GM23338 (cell line): ENCODE measurements around the gene QRFP. TPM values are rescaled to one million over a fixed set of nuclear protein-coding genes. Genes with fewer than 3 reads are reported as not detected.

Source experiments
- ATAC-seq: fragments of 200-7000 bp; cut with Tn5 transposase; 3 replicates; pipeline ENCODE4 v1.9.1; 2020
- DNase-seq: peaks from one replicate; pipeline ENCODE4 v3.0.0-alpha.2; 2015; ENCODE audit warnings: low spot score
- H2AFZ ChIP-seq: fragments of 200-600 bp; sonication (generic); 2 replicates; pipeline ENCODE4 v1.8.0; 2016; ENCODE audit warnings: antibody characterized with exemption, mild to moderate bottlenecking, moderate library complexity
- H3F3A ChIP-seq: fragments of 200-600 bp; sonication (generic); replicated peaks from 2 replicates; pipeline ENCODE4 v1.8.0; 2017; ENCODE audit warnings: antibody characterized with exemption, mixed run types, low read depth
- H3K27ac ChIP-seq: fragments of 200-600 bp; sonication (generic); 2 replicates; pipeline ENCODE4 v1.6.1; 2016; ENCODE audit warnings: low read depth
- H3K27me3 ChIP-seq: fragments of 200-600 bp; sonication (generic); 2 replicates; pipeline ENCODE4 v1.8.0; 2016; ENCODE audit warnings: mild to moderate bottlenecking, mixed run types, moderate library complexity; ENCODE audit not compliant: insufficient read depth
- H3K36me3 ChIP-seq: fragments of 200-600 bp; sonication (generic); 2 replicates; pipeline ENCODE4 v1.8.0; 2016; ENCODE audit warnings: mild to moderate bottlenecking; ENCODE audit not compliant: insufficient read depth
- H3K4me1 ChIP-seq: fragments of 200-600 bp; sonication (generic); 2 replicates; pipeline ENCODE4 v1.8.0; 2016; ENCODE audit warnings: mild to moderate bottlenecking, moderate library complexity; ENCODE audit not compliant: insufficient read depth
- H3K4me2 ChIP-seq: fragments of 200-600 bp; sonication (generic); 2 replicates; pipeline ENCODE4 v1.7.1; 2017; ENCODE audit warnings: mixed run types
- H3K4me3 ChIP-seq: fragments of 200-600 bp; sonication (generic); 2 replicates; pipeline ENCODE4 v1.6.1; 2016; ENCODE audit warnings: mixed run types
- H3K79me2 ChIP-seq: fragments of 200-600 bp; sonication (generic); replicated peaks from 2 replicates; pipeline ENCODE4 v1.8.0; 2017; ENCODE audit warnings: mild to moderate bottlenecking; ENCODE audit not compliant: insufficient read depth
- H3K9me2 ChIP-seq: fragments of 200-600 bp; sonication (generic); 2 replicates; pipeline ENCODE4 v1.8.0; 2017; ENCODE audit not compliant: insufficient read depth
- H4K20me1 ChIP-seq: fragments of 200-600 bp; sonication (generic); replicated peaks from 2 replicates; pipeline ENCODE4 v1.8.0; 2017; ENCODE audit warnings: mild to moderate bottlenecking; ENCODE audit not compliant: insufficient read depth
- H3K27ac Mint-ChIP-seq: 2 replicates; pipeline ENCODE4 v1.8.0; 2020; ENCODE audit warnings: inconsistent platforms, mild to moderate bottlenecking, moderate library complexity, mixed read lengths
- H3K27me3 Mint-ChIP-seq: 3 replicates; pipeline ENCODE4 v1.8.0; 2022; ENCODE audit warnings: low read depth, mild to moderate bottlenecking, moderate library complexity, mixed read lengths, inconsistent platforms; ENCODE audit not compliant: insufficient read depth, poor library complexity
- H3K36me3 Mint-ChIP-seq: 3 replicates; pipeline ENCODE4 v1.8.0; 2021; ENCODE audit warnings: low read depth, mild to moderate bottlenecking, inconsistent platforms, moderate library complexity, mixed read lengths
- H3K4me1 Mint-ChIP-seq: 3 replicates; pipeline ENCODE4 v1.8.0; 2020; ENCODE audit warnings: mild to moderate bottlenecking, inconsistent platforms, mixed read lengths
- H3K4me3 Mint-ChIP-seq: 3 replicates; pipeline ENCODE4 v1.8.0; 2021; ENCODE audit warnings: moderate library complexity, mild to moderate bottlenecking, inconsistent platforms, mixed read lengths
- H3K9me3 Mint-ChIP-seq: 3 replicates; pipeline ENCODE4 v1.8.0; 2020; ENCODE audit warnings: moderate library complexity, mild to moderate bottlenecking, inconsistent platforms, mixed read lengths
- CREB1 ChIP-seq: fragments of 250-450 bp; sonication (Bioruptor Pico); IDR thresholded peaks from 2 replicates; pipeline ENCODE4 v1.5.0; 2020; ENCODE audit warnings: low read depth, mild to moderate bottlenecking, moderate library complexity
- CTCF ChIP-seq, 2 experiments: fragments of 200-600 bp in 1 of 2; sonication (generic) in 1 of 2; conservative IDR thresholded peaks; 2 replicates each; pipeline versions ENCODE4 v1.5.1 to v1.6.1; 2016 to 2017; ENCODE audit warnings: antibody characterized with exemption in 2 of 2, low read depth in 2 of 2, mild to moderate bottlenecking in 2 of 2, moderate library complexity in 1 of 2
- ETS1 ChIP-seq: IDR thresholded peaks from 2 replicates; pipeline ENCODE4 v1.6.1; 2016; ENCODE audit warnings: antibody characterized with exemption
- EZH2 ChIP-seq: fragments of 200-600 bp; sonication (generic); IDR thresholded peaks from one replicate; pipeline ENCODE4 v1.8.0; 2017; ENCODE audit warnings: antibody characterized with exemption, mild to moderate bottlenecking, low read depth; ENCODE audit not compliant: unreplicated experiment
- EZH2phosphoT487 ChIP-seq: fragments of 200-600 bp; sonication (generic); IDR thresholded peaks from one replicate; pipeline ENCODE4 v1.8.1; 2018; ENCODE audit warnings: antibody characterized with exemption; ENCODE audit not compliant: unreplicated experiment
- JUNB ChIP-seq: IDR thresholded peaks from one replicate; pipeline ENCODE4 v1.6.1; 2016; ENCODE audit warnings: antibody characterized with exemption; ENCODE audit not compliant: unreplicated experiment
- NANOG ChIP-seq: IDR thresholded peaks from 2 replicates; pipeline ENCODE4 v1.6.1; 2016; ENCODE audit warnings: antibody characterized with exemption, borderline replicate concordance
- POLR2AphosphoS5 ChIP-seq: IDR thresholded peaks from 2 replicates; pipeline ENCODE4 v1.6.1; 2016; ENCODE audit warnings: antibody characterized with exemption, low read depth
- REST ChIP-seq: IDR thresholded peaks from one replicate; pipeline ENCODE4 v1.6.1; 2018; ENCODE audit warnings: antibody characterized with exemption; ENCODE audit not compliant: unreplicated experiment
- STAT1 ChIP-seq: IDR thresholded peaks from one replicate; pipeline ENCODE4 v1.6.1; 2016; ENCODE audit warnings: antibody characterized with exemption; ENCODE audit not compliant: unreplicated experiment
- polyA plus RNA-seq: library from polyadenylated mRNA; unstranded; fragments of >200 nt; fragmentation: Nextera tagmentation; extraction: Ambion mirVana; gene quantifications from 2 replicates; pipeline ENCODE4 v1.2.1, GENCODE V29; 2016
- total RNA-seq: library from RNA; depleted of rRNA; stranded (reverse); fragments of >200 nt; shearing (Covaris generic); gene quantifications from 2 replicates; pipeline ENCODE4 v1.2.3, GENCODE V29; 2014

Gene QRFP
- total and polyA plus RNA-seq, 2 experiments from 2014 or later = not detected

- no peaks in the 10 kb centered on the region for H4K20me1 ChIP-seq
- no peaks in the 10 kb centered on the region for H3K79me2 ChIP-seq
- no peaks in the 10 kb centered on the region for H3F3A ChIP-seq
- H3K27me3 Mint-ChIP-seq = peaks cover 20% of the 10 kb centered on the region
- ATAC-seq (no peak), DNase-seq (no peak)
- no peak overlapping the region for H3K4me3 Mint-ChIP-seq
- no peak overlapping the region for H3K27ac Mint-ChIP-seq
- no peaks in the 10 kb centered on the region for H3K9me3 Mint-ChIP-seq
- no peaks in the 10 kb centered on the region for H3K27me3 ChIP-seq
- TF ChIP-seq CTCF (conservative IDR thresholded peaks at IDR 0.05; ENCODE audit: low read depth in 2 of 2) (no peak), REST (no peak)
- H2AFZ ChIP-seq = no peak overlapping the region
- H3K9me2 ChIP-seq = no peaks in the 10 kb centered on the region
- no peaks in the 10 kb centered on the region; the same call in 2 of the 3 replicates for H3K4me1 Mint-ChIP-seq
- H3K36me3 ChIP-seq = no peaks in the 10 kb centered on the region
- H3K36me3 Mint-ChIP-seq = no peaks in the 10 kb centered on the region
- no peak overlapping the region for H3K4me2 ChIP-seq
- no peak overlapping the region for H3K4me3 ChIP-seq
- no peaks in the 10 kb centered on the region for H3K4me1 ChIP-seq
- H3K27ac ChIP-seq = no peak overlapping the region
Observed at GRCh38 chr9:130897105-130897751, 616 bp upstream of the QRFP start.

GRCh38 chr9:130895481-130896232, 955 bp downstream of the QRFP start:
- no peak overlapping the region for H3K4me3 ChIP-seq
- DNase-seq = peak; percentile 62
- H3F3A ChIP-seq = no peaks in the 10 kb centered on the region
- no peaks in the 10 kb centered on the region for H3K36me3 ChIP-seq
- H3K27me3 ChIP-seq = no peaks in the 10 kb centered on the region
- H2AFZ ChIP-seq = no peak overlapping the region
- H3K9me2 ChIP-seq = no peaks in the 10 kb centered on the region
- H3K4me2 ChIP-seq = no peak overlapping the region
- no peak for TF ChIP-seq NANOG
- no peak for TF ChIP-seq EZH2
- no peak for TF ChIP-seq ETS1
- no peak for TF ChIP-seq POLR2AphosphoS5
- TF ChIP-seq STAT1 = no peak
- no peak for TF ChIP-seq JUNB
- no peak for TF ChIP-seq EZH2phosphoT487
- TF ChIP-seq CTCF (conservative IDR thresholded peaks at IDR 0.05; ENCODE audit: low read depth in 2 of 2) = no peak
- no peak for TF ChIP-seq CREB1 (CRISPR knock-in tag)
- H3K4me1 ChIP-seq = no peaks in the 10 kb centered on the region
- 0 out of 2 replicates have a peak overlapping the region, but pooled peaks have one; percentile 63 for H3K27ac ChIP-seq
- H3K79me2 ChIP-seq = no peaks in the 10 kb centered on the region
- no peaks in the 10 kb centered on the region; the same call in 1 of the 2 replicates for H4K20me1 ChIP-seq
- Mint-ChIP-seq H3K27me3 (peaks cover 20% of the 10 kb centered on the region), H3K9me3 (no peaks in the 10 kb centered on the region), H3K4me1 (no peaks in the 10 kb centered on the region; the same call in 2 of the 3 replicates), H3K4me3 (no peak overlapping the region), H3K27ac (no peak overlapping the region), H3K36me3 (no peaks in the 10 kb centered on the region; the same call in 2 of the 3 replicates)
- peak; percentile 22 for ATAC-seq
